Peyer's patch (tissue), 4 donors: ENCODE data around the gene GPC5. TPM values are rescaled to one million over a fixed set of nuclear protein-coding genes. Genes with fewer than 3 reads are reported as not detected.

Source experiments
- DNase-seq, 3 donors: peaks; one replicate each; pipeline ENCODE4 v3.0.0-alpha.2; 2017 to 2019
- H3K27ac ChIP-seq, 4 donors: fragments of 200-600 bp; sonication (generic); one replicate each; pipeline ENCODE4 v1.5.1; 2016 to 2019
- H3K27me3 ChIP-seq, 2 donors: fragments of 200-600 bp; sonication (generic); one replicate each; pipeline ENCODE4 v1.5.1; 2019
- H3K36me3 ChIP-seq, 3 donors: fragments of 200-600 bp; sonication (generic); one replicate each; pipeline ENCODE4 v1.5.1; 2016 to 2019
- H3K4me1 ChIP-seq, 4 donors: fragments of 200-600 bp; sonication (generic); one replicate each; pipeline ENCODE4 v1.5.1; 2016 to 2019
- H3K4me3 ChIP-seq, 4 donors: fragments of 200-600 bp; sonication (generic); 1 replicate in 3 of 4; 2 replicates in 1 of 4; pipeline ENCODE4 v1.5.1; 2016 to 2019; ENCODE audit warnings: mild to moderate bottlenecking in 1 of 4
- H3K9me3 ChIP-seq, 4 donors: fragments of 200-600 bp; sonication (generic); one replicate each; pipeline ENCODE4 v1.5.1; 2016 to 2019; ENCODE audit warnings: mild to moderate bottlenecking in 1 of 4
- POLR2A ChIP-seq, 2 donors: fragments of 450-650 bp; IDR thresholded peaks; one replicate each; pipeline ENCODE4 v1.5.1; 2017; ENCODE audit warnings: antibody characterized with exemption in 2 of 2, mild to moderate bottlenecking in 2 of 2, moderate library complexity in 2 of 2
- total RNA-seq, 4 donors: library from RNA; depleted of rRNA; stranded (reverse); fragments of >200 nt; gene quantifications; one replicate each; pipeline ENCODE4 v1.1.0, GENCODE V29; 2016
- TF ChIP-seq, protein P1 (sequence below), 6 experiments: fragments of 450-650 bp in 4 of 6; fragments of 200-600 bp in 2 of 6; sonication (generic) in 1 of 6; IDR thresholded peaks; one replicate each; pipeline ENCODE4 v1.5.1; 2017 to 2019; ENCODE audit warnings: antibody characterized with exemption in 6 of 6, mild to moderate bottlenecking in 3 of 6, moderate library complexity in 1 of 6

Gene GPC5
- total RNA-seq, 4 donors from 2014 or later, result 4.1 TPM; not detected in 3

DNA sequence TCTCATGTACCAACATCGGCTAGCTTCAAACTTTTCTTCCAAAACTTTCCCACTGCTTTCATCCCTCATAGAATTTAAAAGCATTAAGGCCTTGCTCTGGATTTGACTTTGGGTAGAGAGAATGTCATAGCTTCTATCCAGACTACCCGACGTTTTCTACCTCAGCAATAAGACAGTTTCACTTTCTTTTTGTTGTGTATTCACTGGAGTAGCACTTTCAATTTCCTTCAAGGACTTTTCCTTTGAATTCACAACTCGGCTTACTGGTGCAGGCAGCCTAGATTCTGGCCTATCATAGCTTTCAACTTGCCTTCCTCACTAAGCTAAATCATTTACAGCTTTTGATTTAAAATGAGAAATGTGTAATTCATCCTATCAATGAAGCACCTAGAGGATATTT is 1407.8 kb downstream of the GPC5 start:
- Histone ChIP-seq H3K36me3 (no peaks in the 10 kb centered on the region), H3K9me3 (no peaks in the 10 kb centered on the region), H3K4me1 (no peaks in the 10 kb centered on the region), H3K27me3 (no peaks in the 10 kb centered on the region), H3K27ac (peak overlapping the region in 2 of 4 donors; percentile 12 to 41), H3K4me3 (peak overlapping the region in 3 of 4 donors; percentile 19 to 45 (median 43))
- no peak for TF ChIP-seq POLR2A (IDR thresholded peaks at IDR 0.05)
- TF ChIP-seq, protein P1, sequence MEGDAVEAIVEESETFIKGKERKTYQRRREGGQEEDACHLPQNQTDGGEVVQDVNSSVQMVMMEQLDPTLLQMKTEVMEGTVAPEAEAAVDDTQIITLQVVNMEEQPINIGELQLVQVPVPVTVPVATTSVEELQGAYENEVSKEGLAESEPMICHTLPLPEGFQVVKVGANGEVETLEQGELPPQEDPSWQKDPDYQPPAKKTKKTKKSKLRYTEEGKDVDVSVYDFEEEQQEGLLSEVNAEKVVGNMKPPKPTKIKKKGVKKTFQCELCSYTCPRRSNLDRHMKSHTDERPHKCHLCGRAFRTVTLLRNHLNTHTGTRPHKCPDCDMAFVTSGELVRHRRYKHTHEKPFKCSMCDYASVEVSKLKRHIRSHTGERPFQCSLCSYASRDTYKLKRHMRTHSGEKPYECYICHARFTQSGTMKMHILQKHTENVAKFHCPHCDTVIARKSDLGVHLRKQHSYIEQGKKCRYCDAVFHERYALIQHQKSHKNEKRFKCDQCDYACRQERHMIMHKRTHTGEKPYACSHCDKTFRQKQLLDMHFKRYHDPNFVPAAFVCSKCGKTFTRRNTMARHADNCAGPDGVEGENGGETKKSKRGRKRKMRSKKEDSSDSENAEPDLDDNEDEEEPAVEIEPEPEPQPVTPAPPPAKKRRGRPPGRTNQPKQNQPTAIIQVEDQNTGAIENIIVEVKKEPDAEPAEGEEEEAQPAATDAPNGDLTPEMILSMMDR (IDR thresholded peaks at IDR 0.05), result no peak
- DNase-seq, result no peak

DNA sequence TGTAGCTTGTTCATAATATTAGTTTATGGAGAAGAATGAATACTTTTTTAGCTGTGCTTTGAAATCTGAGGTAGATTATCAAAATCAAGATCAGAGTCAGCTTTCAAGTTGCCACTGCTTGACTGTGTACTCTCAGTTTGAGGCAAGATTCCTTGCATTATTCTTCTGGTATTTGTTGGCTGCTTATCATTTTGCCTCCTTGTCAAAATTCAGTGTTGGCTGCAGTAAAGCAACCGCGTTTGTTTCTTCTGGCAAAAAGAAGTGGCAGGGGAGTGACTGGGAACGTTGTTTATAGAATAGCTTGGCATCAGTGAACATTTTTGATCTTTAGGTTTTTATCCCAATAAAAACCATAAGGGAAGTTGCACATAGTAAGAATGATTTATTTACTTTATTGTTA is 1408.9 kb downstream of the GPC5 start:
- Histone ChIP-seq H3K9me3 (no peaks in the 10 kb centered on the region), H3K4me1 (no peaks in the 10 kb centered on the region), H3K27me3 (no peaks in the 10 kb centered on the region), H3K36me3 (no peaks in the 10 kb centered on the region), H3K27ac (no peak overlapping the region), H3K4me3 (no peak overlapping the region)
- no peak for TF ChIP-seq POLR2A (IDR thresholded peaks at IDR 0.05)
- TF ChIP-seq, protein P1 (IDR thresholded peaks at IDR 0.05), result no peak
- DNase-seq, result no peak

DNA sequence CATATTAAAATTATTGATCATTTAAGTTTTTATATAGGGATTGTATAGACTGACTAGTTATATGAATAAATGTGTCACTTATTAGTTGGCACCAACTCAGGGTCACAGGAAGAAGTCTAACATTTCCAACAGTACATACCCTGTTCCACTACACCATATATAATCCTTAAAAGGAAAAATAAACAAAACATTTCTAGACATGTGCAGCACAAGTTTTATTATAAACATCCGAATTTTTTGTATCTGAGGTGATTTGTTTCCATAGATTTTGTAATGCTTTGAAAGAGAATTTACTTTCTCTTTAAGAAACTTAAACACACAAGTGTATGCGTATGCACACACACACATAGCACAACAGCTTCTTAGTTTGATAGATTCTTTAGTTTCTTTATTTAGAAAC is 1409.5 kb downstream of the GPC5 start:
- no peak for DNase-seq
- Histone ChIP-seq H3K4me1 (no peaks in the 10 kb centered on the region), H3K27me3 (no peaks in the 10 kb centered on the region), H3K27ac (no peak overlapping the region), H3K4me3 (no peak overlapping the region), H3K36me3 (no peaks in the 10 kb centered on the region), H3K9me3 (no peaks in the 10 kb centered on the region)
- TF ChIP-seq, protein P1 (IDR thresholded peaks at IDR 0.05), result no peak
- TF ChIP-seq POLR2A (IDR thresholded peaks at IDR 0.05), result no peak

DNA sequence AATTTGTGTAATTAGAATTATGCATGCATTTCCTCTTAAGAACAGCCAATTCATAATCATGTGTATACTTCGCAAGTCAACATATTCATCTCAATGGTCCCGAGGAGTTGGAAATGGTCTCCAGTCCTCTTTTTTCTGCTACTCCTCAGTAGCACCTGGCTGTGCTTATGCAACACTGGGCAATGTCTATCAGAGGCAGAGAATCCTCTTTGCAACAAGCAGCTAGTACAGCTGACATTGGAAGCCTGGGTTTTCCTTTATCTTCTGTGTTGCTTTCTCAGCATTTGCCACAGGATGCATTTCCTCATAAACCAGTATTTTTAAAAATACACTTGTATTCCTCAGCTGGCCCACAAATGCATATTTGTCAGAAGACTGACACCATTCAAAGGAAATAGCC is 1422.9 kb downstream of the GPC5 start:
- Histone ChIP-seq H3K27me3 (no peaks in the 10 kb centered on the region), H3K27ac (no peak overlapping the region), H3K9me3 (no peaks in the 10 kb centered on the region), H3K4me1 (no peaks in the 10 kb centered on the region), H3K4me3 (no peak overlapping the region), H3K36me3 (no peaks in the 10 kb centered on the region)
- no peak for TF ChIP-seq POLR2A (IDR thresholded peaks at IDR 0.05)
- TF ChIP-seq, protein P1 (IDR thresholded peaks at IDR 0.05), result no peak
- no peak for DNase-seq

DNA sequence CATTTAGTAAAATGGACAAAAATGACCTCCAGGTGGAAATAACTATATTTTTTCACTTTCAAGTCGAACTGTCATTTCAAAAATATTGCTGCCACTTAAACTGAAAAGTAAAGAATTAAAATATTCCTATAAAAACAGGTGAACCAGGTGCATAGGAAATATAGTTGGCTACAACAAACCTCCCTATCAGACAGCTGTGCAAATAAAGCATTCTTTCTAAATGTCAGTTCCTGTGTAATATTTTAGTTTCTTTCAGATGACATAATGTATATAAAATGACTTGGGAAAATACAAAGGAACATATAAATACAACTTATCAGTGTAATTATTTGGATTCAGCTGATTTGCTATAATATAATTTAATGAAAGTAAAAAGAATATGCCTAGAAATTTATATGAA is 1424.6 kb downstream of the GPC5 start:
- Histone ChIP-seq H3K27me3 (no peaks in the 10 kb centered on the region), H3K9me3 (no peaks in the 10 kb centered on the region), H3K36me3 (no peaks in the 10 kb centered on the region), H3K27ac (no peak overlapping the region), H3K4me3 (no peak overlapping the region), H3K4me1 (no peaks in the 10 kb centered on the region)
- no peak for DNase-seq
- TF ChIP-seq, protein P1 (IDR thresholded peaks at IDR 0.05), result no peak
- TF ChIP-seq POLR2A (IDR thresholded peaks at IDR 0.05), result no peak
